ENCODE measurements around the gene MUC5AC.
A peak's percentile ranks its signal among the peaks of the same experiment; 100 is the strongest.
"Not testable (repeated sequence)": the region's sequence is repeated elsewhere in the genome, so short reads cannot be mapped to it uniquely, and the experiment has no call there.

Gene MUC5AC

DNA sequence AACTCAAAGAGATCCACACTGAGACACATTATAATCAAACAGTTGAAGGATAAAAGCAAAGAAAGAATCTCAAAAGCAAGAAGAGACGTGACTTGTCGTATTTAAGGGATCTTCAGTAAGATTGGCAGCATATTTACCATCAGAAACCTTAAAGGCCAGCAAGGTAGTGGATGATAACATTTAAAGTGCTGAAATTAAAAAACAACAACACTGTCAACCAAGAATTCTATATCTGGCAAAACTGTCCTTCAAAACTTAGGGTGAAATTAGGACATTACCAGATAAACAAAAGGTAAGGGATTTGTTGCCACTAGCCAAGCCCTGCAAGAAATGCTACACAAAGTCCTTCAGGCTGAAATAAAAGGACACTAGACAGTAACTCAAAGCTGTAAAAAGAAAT is 54.1 kb downstream of the MUC5AC start:
- Histone ChIP-seq H3K4me1 (ENCODE audit: control insufficient read depth in 2 of 2, insufficient read depth in 2 of 2, low read length in 2 of 2) (no peaks in the 10 kb centered on the region), H3K9me3 (ENCODE audit: control insufficient read depth in 2 of 2, low read length in 2 of 2) (peaks cover 5 to 8% of the 10 kb centered on the region in 2 donors), H3K27me3 (ENCODE audit: control insufficient read depth in 2 of 2, insufficient read depth in 2 of 2, low read length in 2 of 2) (no peaks in the 10 kb centered on the region), H3K4me3 (ENCODE audit: low read length in 2 of 2) (no peak overlapping the region), H3K27ac (ENCODE audit: low read depth in 2 of 2, low read length in 2 of 2) (no peak overlapping the region), H3K9ac (ENCODE audit: low read depth in 1 of 2, low read length in 2 of 2) (no peak overlapping the region), H3K36me3 (ENCODE audit: control insufficient read depth in 2 of 2, insufficient read depth in 2 of 2, low read length in 2 of 2) (no peaks in the 10 kb centered on the region)

GRCh38 chr11:1215826-1216225 is 58.1 kb downstream of the MUC5AC start:
- H3K9me3 ChIP-seq (ENCODE audit: control insufficient read depth in 2 of 2, low read length in 2 of 2); H3K27ac ChIP-seq (ENCODE audit: low read depth in 2 of 2, low read length in 2 of 2); H3K27me3 ChIP-seq (ENCODE audit: control insufficient read depth in 2 of 2, insufficient read depth in 2 of 2, low read length in 2 of 2); H3K9ac ChIP-seq (ENCODE audit: low read depth in 1 of 2, low read length in 2 of 2); H3K4me3 ChIP-seq (ENCODE audit: low read length in 2 of 2); H3K36me3 ChIP-seq (ENCODE audit: control insufficient read depth in 2 of 2, insufficient read depth in 2 of 2, low read length in 2 of 2): not testable (repeated sequence)
- H3K4me1 ChIP-seq (ENCODE audit: control insufficient read depth in 2 of 2, insufficient read depth in 2 of 2, low read length in 2 of 2), result peaks cover 23 to 24% of the 10 kb centered on the region in 2 donors

DNA sequence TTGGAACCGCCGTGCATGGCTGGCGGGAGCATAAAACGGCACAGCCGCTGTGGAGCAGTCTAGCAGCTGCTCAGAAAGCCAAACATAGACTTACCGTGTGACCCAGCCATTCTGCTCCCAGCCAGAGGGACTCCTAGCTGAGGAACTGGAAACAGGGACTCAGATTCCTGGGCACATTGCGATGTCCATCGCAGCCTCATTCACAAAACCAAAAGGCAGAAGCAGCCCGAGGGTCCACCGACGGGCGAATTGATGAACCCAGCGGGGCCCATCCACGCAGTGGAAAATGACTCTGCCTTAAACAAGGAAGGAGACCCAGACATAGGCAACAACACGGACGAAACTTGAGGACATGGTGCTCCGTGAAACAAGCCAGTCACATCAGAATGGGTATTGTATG is 59.4 kb downstream of the MUC5AC start:
- Histone ChIP-seq H3K4me1 (ENCODE audit: control insufficient read depth in 2 of 2, insufficient read depth in 2 of 2, low read length in 2 of 2) (peaks cover 30 to 32% of the 10 kb centered on the region in 2 donors), H3K9me3 (ENCODE audit: control insufficient read depth in 2 of 2, low read length in 2 of 2) (no peaks in the 10 kb centered on the region), H3K9ac (ENCODE audit: low read depth in 1 of 2, low read length in 2 of 2) (no peak overlapping the region), H3K4me3 (ENCODE audit: low read length in 2 of 2) (no peak overlapping the region), H3K36me3 (ENCODE audit: control insufficient read depth in 2 of 2, insufficient read depth in 2 of 2, low read length in 2 of 2) (no peaks in the 10 kb centered on the region), H3K27me3 (ENCODE audit: control insufficient read depth in 2 of 2, insufficient read depth in 2 of 2, low read length in 2 of 2) (no peaks in the 10 kb centered on the region), H3K27ac (ENCODE audit: low read depth in 2 of 2, low read length in 2 of 2) (no peak overlapping the region)

- Histone ChIP-seq H3K4me3 (ENCODE audit: low read length in 2 of 2) (peak overlapping the region; percentile 7 to 10), H3K4me1 (ENCODE audit: control insufficient read depth in 2 of 2, insufficient read depth in 2 of 2, low read length in 2 of 2) (peaks cover 36 to 41% of the 10 kb centered on the region in 2 donors), H3K9me3 (ENCODE audit: control insufficient read depth in 2 of 2, low read length in 2 of 2) (no peaks in the 10 kb centered on the region), H3K9ac (ENCODE audit: low read depth in 1 of 2, low read length in 2 of 2) (peak overlapping the region; percentile 47 to 80), H3K27me3 (ENCODE audit: control insufficient read depth in 2 of 2, insufficient read depth in 2 of 2, low read length in 2 of 2) (no peaks in the 10 kb centered on the region), H3K27ac (ENCODE audit: low read depth in 2 of 2, low read length in 2 of 2) (peak overlapping the region; percentile 94 to 95), H3K36me3 (ENCODE audit: control insufficient read depth in 2 of 2, insufficient read depth in 2 of 2, low read length in 2 of 2) (no peaks in the 10 kb centered on the region)
Observed at GRCh38 chr11:1218256-1218787, 60.6 kb downstream of the MUC5AC start.

DNA sequence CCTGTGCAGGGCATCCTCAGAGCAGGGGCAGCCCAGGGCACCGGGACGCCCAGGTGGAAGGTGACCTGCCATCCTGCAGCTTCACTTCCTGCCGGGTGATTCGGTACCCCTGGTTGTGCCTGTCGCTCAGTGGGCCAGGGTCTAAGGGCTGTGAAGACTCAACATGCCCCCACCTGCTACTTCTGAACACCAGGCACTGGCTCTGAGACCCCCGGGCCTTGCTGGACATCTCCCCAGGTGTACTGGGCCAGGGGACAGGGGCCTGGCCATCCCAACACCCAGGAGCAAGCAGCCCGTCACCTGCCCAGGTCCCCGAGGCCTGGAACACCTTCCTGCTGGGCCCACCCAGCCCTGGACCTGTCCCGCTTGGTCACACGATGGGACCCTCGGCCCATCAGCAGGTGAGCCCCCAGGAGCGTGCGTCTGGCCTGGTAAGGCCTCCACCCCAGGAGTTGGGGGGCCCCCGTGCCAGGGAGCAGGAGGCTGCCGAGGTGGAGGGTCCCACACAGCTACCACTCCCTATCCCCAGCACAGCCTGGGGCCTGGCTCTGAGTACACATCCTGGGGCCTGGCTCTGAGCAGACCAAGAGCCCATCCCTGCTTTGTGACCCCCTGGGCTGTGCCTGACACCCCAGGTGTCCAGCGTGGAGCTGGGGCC is 61.2 kb downstream of the MUC5AC start:
- H3K9ac ChIP-seq (ENCODE audit: low read depth in 1 of 2, low read length in 2 of 2), result peak overlapping the region; percentile 60 to 80
- peak overlapping the region; percentile 94 to 95 for H3K27ac ChIP-seq (ENCODE audit: low read depth in 2 of 2, low read length in 2 of 2)
- H3K27me3 ChIP-seq (ENCODE audit: control insufficient read depth in 2 of 2, insufficient read depth in 2 of 2, low read length in 2 of 2), result no peaks in the 10 kb centered on the region
- H3K4me1 ChIP-seq (ENCODE audit: control insufficient read depth in 2 of 2, insufficient read depth in 2 of 2, low read length in 2 of 2), result peaks cover 38 to 44% of the 10 kb centered on the region in 2 donors
- no peaks in the 10 kb centered on the region for H3K9me3 ChIP-seq (ENCODE audit: control insufficient read depth in 2 of 2, low read length in 2 of 2)
- H3K36me3 ChIP-seq (ENCODE audit: control insufficient read depth in 2 of 2, insufficient read depth in 2 of 2, low read length in 2 of 2), result no peaks in the 10 kb centered on the region
- peak overlapping the region; percentile 10 to 31 for H3K4me3 ChIP-seq (ENCODE audit: low read length in 2 of 2)

DNA sequence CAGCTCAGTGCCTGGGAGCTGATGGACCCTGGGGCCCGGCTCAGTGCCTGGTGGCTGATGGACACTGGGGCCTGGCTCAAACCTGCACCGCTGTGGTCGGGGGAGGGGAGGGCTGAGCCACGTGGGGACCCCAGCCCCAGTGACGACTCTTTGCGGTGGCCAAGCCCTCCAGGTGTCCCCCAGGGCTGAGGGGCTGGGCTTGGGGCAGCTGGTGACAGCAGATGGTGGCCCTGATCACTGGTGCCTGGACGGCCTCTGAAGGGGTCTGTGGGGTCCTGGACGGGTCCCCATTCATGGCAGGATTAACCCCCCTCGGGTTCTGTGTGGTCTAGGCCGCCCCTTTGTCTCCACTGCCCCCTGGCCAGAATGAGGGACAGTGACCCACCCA is 61.7 kb downstream of the MUC5AC start:
- Histone ChIP-seq H3K4me3 (ENCODE audit: low read length in 2 of 2) (peak overlapping the region; percentile 10 to 31), H3K4me1 (ENCODE audit: control insufficient read depth in 2 of 2, insufficient read depth in 2 of 2, low read length in 2 of 2) (peaks cover 40 to 48% of the 10 kb centered on the region in 2 donors), H3K27me3 (ENCODE audit: control insufficient read depth in 2 of 2, insufficient read depth in 2 of 2, low read length in 2 of 2) (no peaks in the 10 kb centered on the region), H3K36me3 (ENCODE audit: control insufficient read depth in 2 of 2, insufficient read depth in 2 of 2, low read length in 2 of 2) (no peaks in the 10 kb centered on the region), H3K27ac (ENCODE audit: low read depth in 2 of 2, low read length in 2 of 2) (peak overlapping the region; percentile 94 to 95), H3K9me3 (ENCODE audit: control insufficient read depth in 2 of 2, low read length in 2 of 2) (no peaks in the 10 kb centered on the region), H3K9ac (ENCODE audit: low read depth in 1 of 2, low read length in 2 of 2) (peak overlapping the region; percentile 60 to 80)

DNA sequence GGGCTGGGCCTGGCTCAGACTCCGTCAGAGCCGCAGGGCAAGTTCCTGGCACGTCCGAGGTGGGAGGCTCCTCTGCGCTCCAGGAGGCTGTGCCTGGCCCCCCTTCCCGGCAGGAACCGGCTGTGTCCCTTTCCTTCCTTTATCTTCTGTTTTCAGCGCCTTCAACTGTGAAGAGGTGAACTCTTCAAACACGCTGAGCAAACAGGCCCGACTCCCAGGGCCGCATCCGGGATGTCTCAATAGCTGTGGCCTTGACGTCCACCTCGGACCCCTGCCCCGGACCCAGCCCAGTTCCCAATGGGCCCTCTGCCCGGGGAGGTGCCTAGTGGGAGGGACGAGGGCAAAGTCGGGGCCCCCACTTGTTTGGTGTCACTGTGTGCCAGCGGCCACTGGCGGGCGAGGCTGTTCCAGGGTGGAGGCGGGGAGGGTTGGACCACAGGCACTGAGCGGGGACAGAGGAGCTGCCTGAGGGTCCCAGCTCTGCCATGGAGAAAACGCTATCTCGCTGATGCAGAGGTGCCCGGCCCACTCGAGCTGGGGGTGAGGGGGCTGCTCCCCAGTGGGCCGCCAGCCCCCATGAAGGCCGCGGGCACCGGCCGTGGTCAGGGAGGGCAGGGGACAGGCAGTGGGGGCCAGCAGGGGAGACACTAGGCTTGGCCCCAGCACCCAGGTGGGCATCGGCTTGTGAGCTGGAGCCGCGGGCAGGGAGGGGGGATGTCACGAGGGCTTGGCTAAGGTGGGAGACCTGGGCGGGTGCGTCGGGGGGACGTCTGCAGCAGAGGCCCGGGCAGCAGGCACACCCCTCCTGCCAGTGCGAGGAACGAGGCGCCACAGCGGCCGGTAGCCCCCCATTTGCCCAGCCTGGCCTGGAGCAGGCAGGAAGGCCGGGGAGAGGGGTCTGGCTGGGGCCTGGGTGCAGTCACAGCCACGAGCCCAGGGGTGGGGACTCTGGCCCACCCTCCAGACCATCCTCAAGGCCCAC is 62.4 kb downstream of the MUC5AC start:
- Histone ChIP-seq H3K27ac (ENCODE audit: low read depth in 2 of 2, low read length in 2 of 2) (peak overlapping the region; percentile 94 to 95), H3K4me1 (ENCODE audit: control insufficient read depth in 2 of 2, insufficient read depth in 2 of 2, low read length in 2 of 2) (peaks cover 40 to 52% of the 10 kb centered on the region in 2 donors), H3K36me3 (ENCODE audit: control insufficient read depth in 2 of 2, insufficient read depth in 2 of 2, low read length in 2 of 2) (no peaks in the 10 kb centered on the region), H3K4me3 (ENCODE audit: low read length in 2 of 2) (peak overlapping the region in 1 of 2 donors; percentile 30), H3K9ac (ENCODE audit: low read depth in 1 of 2, low read length in 2 of 2) (peak overlapping the region; percentile 60 to 80), H3K27me3 (ENCODE audit: control insufficient read depth in 2 of 2, insufficient read depth in 2 of 2, low read length in 2 of 2) (no peaks in the 10 kb centered on the region), H3K9me3 (ENCODE audit: control insufficient read depth in 2 of 2, low read length in 2 of 2) (no peaks in the 10 kb centered on the region)

GRCh38 chr11:1220941-1221721 is 63.4 kb downstream of the MUC5AC start:
- H3K36me3 ChIP-seq (ENCODE audit: control insufficient read depth in 2 of 2, insufficient read depth in 2 of 2, low read length in 2 of 2), result no peaks in the 10 kb centered on the region
- no peaks in the 10 kb centered on the region for H3K27me3 ChIP-seq (ENCODE audit: control insufficient read depth in 2 of 2, insufficient read depth in 2 of 2, low read length in 2 of 2)
- peak overlapping the region in 1 of 2 donors; percentile 80 for H3K9ac ChIP-seq (ENCODE audit: low read depth in 1 of 2, low read length in 2 of 2)
- H3K9me3 ChIP-seq (ENCODE audit: control insufficient read depth in 2 of 2, low read length in 2 of 2), result no peaks in the 10 kb centered on the region
- peaks cover 40 to 52% of the 10 kb centered on the region in 2 donors for H3K4me1 ChIP-seq (ENCODE audit: control insufficient read depth in 2 of 2, insufficient read depth in 2 of 2, low read length in 2 of 2)
- peak overlapping the region; percentile 94 to 95 for H3K27ac ChIP-seq (ENCODE audit: low read depth in 2 of 2, low read length in 2 of 2)
- H3K4me3 ChIP-seq (ENCODE audit: low read length in 2 of 2), result no peak overlapping the region

DNA sequence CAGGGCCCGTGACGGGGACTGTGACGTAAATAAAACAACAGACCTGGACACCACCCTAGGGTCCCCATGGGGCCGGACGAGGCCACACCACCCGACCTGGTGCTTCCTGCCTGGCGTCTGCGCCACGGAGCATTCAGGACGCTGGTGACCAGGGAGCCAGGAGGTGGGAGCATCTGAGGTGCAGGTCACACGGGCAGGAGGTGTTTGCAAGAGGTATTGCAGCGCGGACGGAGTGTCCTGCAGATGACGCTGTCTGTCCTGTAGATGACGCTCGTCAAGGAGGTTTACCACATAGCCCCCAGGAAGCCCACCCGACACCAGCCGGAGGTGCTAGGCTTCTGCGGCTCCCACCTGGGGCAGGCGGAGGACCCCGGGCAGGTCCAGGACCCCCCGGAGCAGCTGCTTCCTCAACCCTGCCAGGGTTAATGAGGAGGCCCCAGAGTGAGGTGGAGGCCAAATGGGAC is 64.1 kb downstream of the MUC5AC start:
- H3K27ac ChIP-seq (ENCODE audit: low read depth in 2 of 2, low read length in 2 of 2), result peak overlapping the region; percentile 67 to 70
- no peaks in the 10 kb centered on the region for H3K36me3 ChIP-seq (ENCODE audit: control insufficient read depth in 2 of 2, insufficient read depth in 2 of 2, low read length in 2 of 2)
- no peaks in the 10 kb centered on the region for H3K9me3 ChIP-seq (ENCODE audit: control insufficient read depth in 2 of 2, low read length in 2 of 2)
- H3K4me1 ChIP-seq (ENCODE audit: control insufficient read depth in 2 of 2, insufficient read depth in 2 of 2, low read length in 2 of 2), result peaks cover 40 to 52% of the 10 kb centered on the region in 2 donors
- no peaks in the 10 kb centered on the region for H3K27me3 ChIP-seq (ENCODE audit: control insufficient read depth in 2 of 2, insufficient read depth in 2 of 2, low read length in 2 of 2)
- no peak overlapping the region for H3K4me3 ChIP-seq (ENCODE audit: low read length in 2 of 2)
- peak overlapping the region in 1 of 2 donors; percentile 65 for H3K9ac ChIP-seq (ENCODE audit: low read depth in 1 of 2, low read length in 2 of 2)

All from mucosa of rectum (tissue), 2 donors.